AG09309 (cell line): ENCODE results near the gene EFCAB5.
"Not testable (repeated sequence)": the region's sequence is repeated elsewhere in the genome, so short reads cannot be mapped to it uniquely, and the experiment has no call there.

Source experiments
- DNase-seq: peaks from one replicate; pipeline ENCODE4 v3.0.0-alpha.2; 2010; ENCODE audit warnings: low read depth
- H3K4me3 ChIP-seq: 2 replicates; pipeline ENCODE4 v1.5.1; 2011; ENCODE audit warnings: mild to moderate bottlenecking, low read depth, low read length, moderate library complexity; ENCODE audit not compliant: control insufficient read depth
- CTCF ChIP-seq: IDR thresholded peaks from 2 replicates; pipeline ENCODE4 v1.5.1; 2011; ENCODE audit warnings: mild to moderate bottlenecking, low read depth, low read length, inconsistent platforms; ENCODE audit not compliant: insufficient read depth, control insufficient read depth; ENCODE audit errors: missing control alignments

The EFCAB5 gene

GRCh38 chr17:29927546-29927945 lies 13.9 kb upstream of the EFCAB5 start:
- no peak for TF ChIP-seq CTCF
- no peak for DNase-seq
- no peak overlapping the region for H3K4me3 ChIP-seq

- TF ChIP-seq CTCF, result no peak
- H3K4me3 ChIP-seq, result peak overlapping the region; percentile 72
- DNase-seq, result no peak
Observed at GRCh38 chr17:29929006-29929532, 12.4 kb upstream of the EFCAB5 start.

- DNase-seq, result no peak
- no peak for TF ChIP-seq CTCF
- H3K4me3 ChIP-seq, result peak within 1 kb of the TSS; percentile 72
Observed at GRCh38 chr17:29929533-29930408, 11.7 kb upstream of the EFCAB5 start, which contains the start of gene SSH2. Gene SSH2, minus strand, starts transcription at chr17:29930228. Its CDS starts 228 bp downstream, at chr17:29930000.

DNA sequence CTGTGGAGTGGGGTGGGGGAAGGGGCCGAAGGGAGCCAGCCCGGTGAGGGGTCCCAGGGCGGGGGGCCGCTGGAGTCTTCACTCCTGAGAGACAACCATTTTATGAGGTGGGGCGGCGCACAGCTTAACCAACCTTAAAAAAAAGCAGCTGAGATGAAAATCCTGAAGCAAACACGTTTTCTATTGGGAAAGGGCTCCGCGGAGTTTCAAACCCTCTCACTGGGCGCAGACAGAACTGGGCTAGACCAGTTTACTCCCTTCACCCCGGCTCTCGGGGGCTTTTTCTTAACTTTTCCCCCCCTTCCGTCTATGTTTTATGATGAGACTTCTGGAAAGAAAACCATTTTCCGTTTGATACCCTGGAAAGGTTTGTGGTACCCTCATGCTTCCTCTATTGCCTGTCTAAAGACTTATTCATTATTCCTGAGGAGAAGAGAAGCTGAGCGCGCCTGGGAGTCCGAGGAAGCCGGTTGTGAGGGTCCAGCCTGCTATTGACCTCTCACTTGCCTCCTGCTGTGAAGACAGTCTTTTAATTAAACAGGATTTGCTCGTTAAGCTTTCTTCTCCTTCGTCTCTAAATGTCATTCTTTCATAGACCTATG lies 10.9 kb upstream of the EFCAB5 start:
- peak overlapping the region; percentile 72 for H3K4me3 ChIP-seq
- TF ChIP-seq CTCF, result no peak
- no peak for DNase-seq

- TF ChIP-seq CTCF, result peak; percentile 89
- peak; percentile 25 for DNase-seq
- H3K4me3 ChIP-seq, result no peak overlapping the region
Observed at GRCh38 chr17:29931231-29931932, 10.1 kb upstream of the EFCAB5 start.

GRCh38 chr17:29933379-29933778 lies 8.1 kb upstream of the EFCAB5 start:
- no peak overlapping the region for H3K4me3 ChIP-seq
- peak; percentile 62 for TF ChIP-seq CTCF
- no peak for DNase-seq

GRCh38 chr17:29935909-29936308 lies 5.5 kb upstream of the EFCAB5 start:
- not testable (repeated sequence) for H3K4me3 ChIP-seq, DNase-seq
